ENCODE measurements around the gene OR52B2. TPM values are rescaled to one million over a fixed set of nuclear protein-coding genes. Genes with fewer than 3 reads are reported as not detected.
"Not testable (repeated sequence)": the region's sequence is repeated elsewhere in the genome, so short reads cannot be mapped to it uniquely, and the experiment has no call there.

The OR52B2 gene
- total RNA-seq, 1 experiment from 2014 or later = not detected

GRCh38 chr11:6152126-6152525 lies 18.0 kb downstream of the OR52B2 start:
- DNase-seq (ENCODE audit: low spot score) = no peak

GRCh38 chr11:6151117-6151516 lies 19.0 kb downstream of the OR52B2 start:
- no peak for DNase-seq (ENCODE audit: low spot score)

- not testable (repeated sequence) for DNase-seq (ENCODE audit: low spot score)
These were observed 26.4 kb downstream of the OR52B2 start for GRCh38 chr11:6143737-6144136.

- DNase-seq (ENCODE audit: low spot score) = no peak
These were observed 27.2 kb downstream of the OR52B2 start for GRCh38 chr11:6142936-6143335.

- DNase-seq (ENCODE audit: low spot score) = not testable (repeated sequence)
These were observed 34.2 kb downstream of the OR52B2 start for GRCh38 chr11:6135936-6136335.

- no peak for DNase-seq (ENCODE audit: low spot score)
These were observed 37.7 kb downstream of the OR52B2 start for GRCh38 chr11:6132431-6132830.

GRCh38 chr11:6129635-6130034 lies 40.5 kb downstream of the OR52B2 start:
- DNase-seq (ENCODE audit: low spot score) = no peak

- DNase-seq (ENCODE audit: low spot score) = no peak
These were observed 41.1 kb downstream of the OR52B2 start for GRCh38 chr11:6129011-6129410.

GRCh38 chr11:6127881-6128280 lies 42.2 kb downstream of the OR52B2 start:
- no peak for DNase-seq (ENCODE audit: low spot score)

GRCh38 chr11:6124245-6124644 lies 45.9 kb downstream of the OR52B2 start:
- no peak for DNase-seq (ENCODE audit: low spot score)

Other genes with a start within 250 kb of the OR52B2 start
- not detected in 2 replicates for gene OR56A3, start 228.1 kb downstream of the OR52B2 start, total RNA-seq (2014; rRNA removed; shearing (Covaris generic))
- gene OR56A5, start 201.8 kb downstream of the OR52B2 start, total RNA-seq (2014; rRNA removed; shearing (Covaris generic)) = not detected in 2 replicates
- gene OR52L1, start 183.3 kb downstream of the OR52B2 start, total RNA-seq (2014; rRNA removed; shearing (Covaris generic)) = not detected in 2 replicates
- not detected in 2 replicates for gene OR56A4, start 163.4 kb downstream of the OR52B2 start, total RNA-seq (2014; rRNA removed; shearing (Covaris generic))
- gene OR56A1, start 139.6 kb downstream of the OR52B2 start, total RNA-seq (2014; rRNA removed; shearing (Covaris generic)) = 0.04 TPM in 1 of 2 replicates, not detected in the other
- not detected in 2 replicates for gene OR56B4, start 62.6 kb downstream of the OR52B2 start, total RNA-seq (2014; rRNA removed; shearing (Covaris generic))
- gene OR52W1, start 28.9 kb upstream of the OR52B2 start, total RNA-seq (2014; rRNA removed; shearing (Covaris generic)) = not detected in 2 replicates
- gene C11orf42, start 35.2 kb upstream of the OR52B2 start, total RNA-seq (2014; rRNA removed; shearing (Covaris generic)) = not detected in 2 replicates
- gene FHIP1B, start 64.3 kb upstream of the OR52B2 start, total RNA-seq (2014; rRNA removed; shearing (Covaris generic)) = 5.0 and 7.1 TPM in 2 replicates
- not detected in 2 replicates for gene CNGA4, start 68.8 kb upstream of the OR52B2 start, total RNA-seq (2014; rRNA removed; shearing (Covaris generic))
- gene CCKBR, start 89.5 kb upstream of the OR52B2 start, total RNA-seq (2014; rRNA removed; shearing (Covaris generic)) = not detected in 2 replicates
- gene CAVIN3, start 150.2 kb upstream of the OR52B2 start, total RNA-seq (2014; rRNA removed; shearing (Covaris generic)) = 0.27 and 0.41 TPM in 2 replicates
- 44.5 and 80.7 TPM in 2 replicates for gene SMPD1, start 220.1 kb upstream of the OR52B2 start, total RNA-seq (2014; rRNA removed; shearing (Covaris generic))
- 5.2 and 6.3 TPM in 2 replicates for gene APBB1, start 248.8 kb upstream of the OR52B2 start, total RNA-seq (2014; rRNA removed; shearing (Covaris generic))